HCT116 (cell line): Measurements from ENCODE around the gene RNF130. TPM values are rescaled to one million over a fixed set of nuclear protein-coding genes. Genes with fewer than 3 reads are reported as not detected.

Source experiments
- ATAC-seq: fragments of 200-7000 bp; cut with Tn5 transposase; 2 replicates; pipeline ENCODE4 v1.9.1; 2020; ENCODE audit warnings: mild to moderate bottlenecking, moderate library complexity
- BruUV-seq: library from RNA; stranded (reverse); fragments of 400-500 nt; replicated peaks from 2 replicates; lab custom pipeline; 2021; lab: Mats Ljungman, UMichigan
- CTCF ChIA-PET: fragments of 300-600 bp; sonication (Branson Sonifier 250); formaldehyde crosslinking; loops from one replicate; lab custom pipeline; 2021; ENCODE audit warnings: antibody characterized with exemption; lab: Charles Lee
- POLR2A ChIA-PET: fragments of 300-600, 350-600 bp; sonication (Branson Sonifier 250); formaldehyde crosslinking; loops from one replicate; lab custom pipeline; 2021; ENCODE audit warnings: antibody characterized with exemption; lab: Charles Lee
- RAD21 ChIA-PET, 2 experiments: fragments of 300-600 bp; sonication (Branson Sonifier 250); formaldehyde crosslinking; loops; one replicate each; lab custom pipeline; 2023; ENCODE audit warnings: low total read pairs in 2 of 2; ENCODE audit not compliant: uncharacterized antibody in 2 of 2, unreplicated experiment in 2 of 2, low non-redundant PET in 1 of 2; lab: Charles Lee
- DNase-seq: peaks from one replicate; pipeline ENCODE4 v3.0.0-alpha.2; 2010; ENCODE audit warnings: low read depth, low spot score
- H2AFZ ChIP-seq: fragments of 200-600 bp; shearing (Covaris generic), sonication (generic); 2 replicates; pipeline ENCODE4 v1.6.1; 2017; ENCODE audit warnings: low read depth, mixed run types, mixed read lengths, antibody characterized with exemption, low read length; ENCODE audit not compliant: poor library complexity, severe bottlenecking
- H3K27ac ChIP-seq: 2 replicates; pipeline ENCODE4 v1.5.1; 2012; ENCODE audit warnings: low read depth, low read length
- H3K27me3 ChIP-seq: fragments of 200-600 bp; sonication (generic); 2 replicates; pipeline ENCODE4 v1.6.1; 2016; ENCODE audit warnings: mixed run types, low read length, mixed read lengths; ENCODE audit not compliant: insufficient read depth
- H3K36me3 ChIP-seq, 2 experiments: fragments of 200-500 bp in 1 of 2; fragments of 200-600 bp in 1 of 2; sonication (Bioruptor generic) in 1 of 2; sonication (generic) in 1 of 2; 2 replicates each; pipeline versions ENCODE4 v1.5.1 to v1.6.1; 2014 to 2016; ENCODE audit warnings: low read length in 2 of 2, inconsistent platforms in 1 of 2, mixed read lengths in 1 of 2, mixed run types in 1 of 2; ENCODE audit not compliant: insufficient read depth in 2 of 2, control insufficient read depth in 1 of 2
- H3K4me1 ChIP-seq, 2 experiments: fragments of 200-600 bp in 1 of 2; sonication (generic) in 1 of 2; 2 replicates each; pipeline versions ENCODE4 v1.5.1 to v1.6.1; 2012 to 2017; ENCODE audit warnings: low read length in 2 of 2, inconsistent platforms in 1 of 2, mild to moderate bottlenecking in 1 of 2, mixed read lengths in 1 of 2, mixed run types in 1 of 2, moderate library complexity in 1 of 2; ENCODE audit not compliant: insufficient read depth in 2 of 2, control insufficient read depth in 1 of 2
- H3K4me2 ChIP-seq: fragments of 200-600 bp; sonication (generic); 2 replicates; pipeline ENCODE4 v1.6.1; 2017; ENCODE audit warnings: mixed run types, low read length, mixed read lengths
- H3K4me3 ChIP-seq, 2 experiments: fragments of 200-600 bp in 1 of 2; sonication (generic) in 1 of 2; replicated peaks in 1 of 2; 2 replicates each; pipeline ENCODE4 v1.5.1; 2011 to 2016; ENCODE audit warnings: low read length in 2 of 2, control low read depth in 1 of 2, low read depth in 1 of 2, mild to moderate bottlenecking in 1 of 2, mixed read lengths in 1 of 2, mixed run types in 1 of 2
- H3K79me2 ChIP-seq: fragments of 200-600 bp; sonication (generic); 2 replicates; pipeline ENCODE4 v1.6.1; 2017; ENCODE audit warnings: mild to moderate bottlenecking, mixed run types, low read length, moderate library complexity, mixed read lengths; ENCODE audit not compliant: insufficient read depth
- H3K9ac ChIP-seq: fragments of 200-600 bp; sonication (generic); 2 replicates; pipeline ENCODE4 v1.6.1; 2016; ENCODE audit warnings: low read length, mixed read lengths
- H3K9me2 ChIP-seq: fragments of 200-600 bp; sonication (generic), shearing (Covaris generic); 2 replicates; pipeline ENCODE4 v1.6.1; 2017; ENCODE audit warnings: mixed run types, mild to moderate bottlenecking, moderate library complexity; ENCODE audit not compliant: insufficient read depth
- H3K9me3 ChIP-seq, 2 experiments: fragments of 200-500 bp in 1 of 2; fragments of 200-600 bp in 1 of 2; sonication (Bioruptor generic) in 1 of 2; sonication (generic) in 1 of 2; 2 replicates each; pipeline ENCODE4 v1.6.1; 2014 to 2017; ENCODE audit warnings: low read length in 2 of 2, mixed read lengths in 2 of 2, inconsistent platforms in 1 of 2, low read depth in 1 of 2, mild to moderate bottlenecking in 1 of 2, mixed run types in 1 of 2, moderate library complexity in 1 of 2; ENCODE audit not compliant: control insufficient read depth in 1 of 2, insufficient read depth in 1 of 2
- H4K20me1 ChIP-seq: fragments of 200-600 bp; sonication (generic), shearing (Covaris generic); 2 replicates; pipeline ENCODE4 v1.6.1; 2017; ENCODE audit warnings: mixed run types, mild to moderate bottlenecking, moderate library complexity; ENCODE audit not compliant: insufficient read depth
- EZH2phosphoT487 ChIP-seq: fragments of 200-600 bp; IDR thresholded peaks from 2 replicates; pipeline ENCODE4 v1.6.1; 2018; ENCODE audit warnings: antibody characterized with exemption, borderline replicate concordance
- POLR2A ChIP-seq: IDR thresholded peaks from 2 replicates; pipeline ENCODE4 v1.7.0; 2011; ENCODE audit warnings: borderline replicate concordance; ENCODE audit not compliant: insufficient read depth, insufficient read length; ENCODE audit errors: extremely low read depth
- POLR2AphosphoS5 ChIP-seq: IDR thresholded peaks from 2 replicates; pipeline ENCODE4 v1.6.1; 2011; ENCODE audit warnings: mild to moderate bottlenecking, low read depth, low read length, moderate library complexity
- SIN3A ChIP-seq: IDR thresholded peaks from 2 replicates; pipeline ENCODE4 v1.6.1; 2012; ENCODE audit warnings: low read depth
- intact Hi-C: fragments of 100-400 bp; cut with micrococcal nuclease; formaldehyde crosslinking; loops from 2 replicates; pipeline ENCODE4 v1.10.0; 2022
- total RNA-seq: library from RNA; stranded (reverse); gene quantifications from one replicate; pipeline ENCODE4 v1.2.1, GENCODE V29; 2021; ENCODE audit not compliant: unreplicated experiment

The RNF130 gene
- total RNA-seq, 1 experiment from 2014 or later, result 34.9 TPM

DNA sequence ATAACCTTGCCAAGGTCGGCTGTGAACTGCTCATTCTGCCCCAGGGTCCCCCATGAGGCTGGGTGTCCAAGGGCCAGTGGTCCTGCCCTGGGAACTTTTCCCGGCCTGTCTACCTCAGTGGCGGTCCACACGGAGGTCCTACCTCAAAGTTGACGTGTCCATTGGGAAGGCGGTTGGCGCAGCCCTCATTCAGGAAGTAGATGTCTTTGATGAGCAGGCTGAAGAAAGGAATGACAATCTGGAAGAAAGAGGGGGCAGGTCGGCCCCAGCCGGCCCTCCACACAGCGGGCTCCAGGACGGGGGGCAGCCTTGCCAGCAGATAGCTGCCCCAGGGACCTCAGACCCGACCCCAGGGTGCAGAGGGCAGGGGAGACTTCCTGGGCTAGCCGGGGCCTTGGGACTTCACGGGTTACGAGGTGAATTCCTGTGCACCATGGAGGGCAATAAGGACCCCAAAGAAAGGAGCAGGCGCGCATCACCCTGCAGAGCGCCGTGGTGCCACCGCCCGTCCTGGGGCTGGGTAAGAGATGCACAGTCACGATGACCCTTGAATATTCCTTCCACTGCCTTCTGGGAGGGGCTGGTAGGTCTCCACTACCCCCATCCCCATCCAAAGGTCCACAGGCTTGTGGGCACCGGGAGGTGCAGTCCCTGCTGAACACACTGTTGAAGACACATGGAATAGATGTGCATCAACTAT lies 42.9 kb upstream of the RNF130 start:
- Histone ChIP-seq H3K27me3 (no peaks in the 10 kb centered on the region), H3K9me2 (no peaks in the 10 kb centered on the region), H3K4me3 (no peak overlapping the region), H4K20me1 (no peaks in the 10 kb centered on the region), H3K4me2 (no peak overlapping the region), H3K79me2 (no peaks in the 10 kb centered on the region), H3K4me1 (peaks cover 0 to 5% of the 10 kb centered on the region in 2 experiments; a peak in 1 of 4 replicates), H2AFZ (no peak overlapping the region), H3K27ac (no peak overlapping the region), H3K9ac (no peak overlapping the region), H3K36me3 (no peaks in the 10 kb centered on the region), H3K9me3 (no peaks in the 10 kb centered on the region)
- ChIA-PET RAD21 (no interaction called here), CTCF (no interaction called here), POLR2A (no interaction called here)
- DNase-seq, result no peak
- no TSS peak for BruUV-seq
- no peak for TF ChIP-seq POLR2AphosphoS5
- intact Hi-C loops, result no loop called here
- ATAC-seq, result no peak

DNA sequence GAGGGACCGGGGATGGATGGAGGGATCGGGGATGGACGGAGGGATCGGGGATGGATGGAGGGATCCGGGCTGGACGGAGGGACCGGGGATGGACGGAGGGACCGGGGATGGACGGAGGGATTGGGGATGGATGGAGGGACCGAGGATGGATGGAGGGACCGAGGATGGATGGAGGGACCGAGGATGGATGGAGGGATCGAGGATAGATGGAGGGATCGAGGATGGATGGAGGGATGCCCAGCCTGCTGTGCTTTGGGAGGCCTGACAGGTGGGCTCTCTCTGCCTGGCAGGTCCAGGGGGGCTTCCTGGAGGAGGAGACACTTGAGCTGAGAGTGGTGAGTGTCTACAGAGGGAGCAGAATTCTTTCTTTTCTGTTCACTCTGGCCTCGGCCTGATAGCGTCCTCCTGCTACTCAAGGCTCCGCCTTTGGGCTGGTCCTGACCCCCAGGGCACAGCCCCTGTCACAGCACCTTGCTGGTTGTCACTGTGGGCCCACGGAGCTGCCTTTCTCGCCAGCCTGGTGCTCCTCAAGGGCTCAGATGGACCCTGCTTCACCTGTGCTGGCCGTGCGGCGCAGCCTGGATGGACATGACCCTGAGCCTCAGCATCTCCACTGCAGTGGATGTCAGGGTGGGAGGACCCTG lies 42.2 kb upstream of the RNF130 start:
- no peaks in the 10 kb centered on the region for H3K79me2 ChIP-seq
- TF ChIP-seq POLR2A (no peak), EZH2phosphoT487 (no peak), SIN3A (no peak)
- TF ChIP-seq, all 23 proteins: peak for 0
- Histone ChIP-seq H3K4me3 (no peak overlapping the region), H3K9me2 (no peaks in the 10 kb centered on the region), H3K9ac (no peak overlapping the region), H3K4me2 (no peak overlapping the region), H3K36me3 (no peaks in the 10 kb centered on the region), H2AFZ (no peak overlapping the region), H3K9me3 (no peaks in the 10 kb centered on the region), H3K27me3 (no peaks in the 10 kb centered on the region), H4K20me1 (no peaks in the 10 kb centered on the region), H3K4me1 (peaks cover 0 to 5% of the 10 kb centered on the region in 2 experiments; a peak in 1 of 4 replicates), H3K27ac (no peak overlapping the region)
- ATAC-seq (no peak), DNase-seq (no peak)
- BruUV-seq, result no TSS peak
- ChIA-PET RAD21 (no interaction called here), CTCF (no interaction called here), POLR2A (no interaction called here)
- intact Hi-C loops, result no loop called here
